ENCODE results near the gene UBE2D4. TPM values are rescaled to one million over a fixed set of nuclear protein-coding genes. Genes with fewer than 3 reads are reported as not detected.

UBE2D4 gene
- total and polyA plus RNA-seq, 2 donors (not counting 1 experiment from before 2014, with no cell fraction given), result 5.8 to 9.4 TPM

DNA sequence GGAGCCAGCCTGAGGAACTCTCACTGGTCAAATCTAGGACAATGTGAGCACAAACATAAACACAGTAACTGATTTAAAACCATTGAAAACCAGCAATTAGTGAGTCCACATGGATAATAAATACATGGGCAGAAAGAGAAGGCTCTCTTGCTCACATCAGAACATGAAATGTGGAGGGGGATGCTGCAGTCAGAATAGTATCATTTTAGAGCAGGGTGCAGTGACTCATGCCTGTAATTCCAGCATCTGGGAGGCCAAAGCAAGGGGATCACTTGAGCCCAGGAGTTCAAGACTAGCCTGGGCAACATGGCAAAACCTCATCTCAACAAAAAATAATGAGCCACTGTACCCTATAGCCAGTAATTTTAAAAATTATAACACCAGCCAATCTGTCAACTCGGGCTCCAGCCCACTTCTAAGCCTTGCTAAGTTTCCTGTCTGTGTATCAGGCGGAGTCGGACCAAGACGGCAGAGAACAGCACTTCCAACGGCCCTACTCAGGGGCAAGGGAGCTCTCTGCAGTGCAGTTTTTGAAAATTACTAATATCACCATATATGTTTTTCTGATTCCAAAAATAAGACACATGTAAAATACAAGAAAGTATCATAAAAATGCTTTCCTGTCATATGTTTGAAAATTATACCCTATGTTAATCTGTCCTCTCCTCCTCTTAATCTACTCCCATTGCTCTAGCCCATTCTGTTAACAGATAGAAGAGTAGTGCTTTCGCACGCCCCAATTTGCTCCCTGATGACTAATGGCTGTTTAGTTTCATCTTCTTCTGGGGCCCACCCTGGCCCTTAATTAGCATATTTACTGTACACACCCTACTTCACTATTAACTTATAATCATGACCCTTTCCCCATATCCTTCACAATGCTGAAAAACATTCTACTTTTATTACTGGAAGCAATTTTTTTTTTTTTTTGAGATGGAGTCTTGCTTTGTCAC, 37.0 kb upstream of the UBE2D4 start:
- Histone ChIP-seq H3K79me2 (ENCODE audit: control insufficient read depth, insufficient read depth, low read length) (peaks cover 45% of the 10 kb centered on the region), H3K4me3 (ENCODE audit: control extremely low read depth in 1 of 5, extremely low read depth in 1 of 5, insufficient read depth in 1 of 5, low read depth in 2 of 5, low read length in 4 of 5) (no peak overlapping the region), H3K36me3 (replicated peaks in 1 of 2; ENCODE audit: control extremely low read depth in 1 of 2, control insufficient read depth in 1 of 2, extremely low read depth in 1 of 2, insufficient read depth in 2 of 2, low read length in 1 of 2) (peaks cover 0 to 5% of the 10 kb centered on the region in 2 experiments), H3K9me3 (ENCODE audit: control extremely low read depth in 1 of 3, control insufficient read depth in 2 of 3, insufficient read depth in 1 of 3, low read length in 2 of 3) (no peaks in the 10 kb centered on the region), H3K27me3 (replicated peaks in 1 of 4; ENCODE audit: control extremely low read depth in 1 of 4, control insufficient read depth in 3 of 4, insufficient read depth in 4 of 4, low read length in 3 of 4) (no peaks in the 10 kb centered on the region), H3K4me2 (replicated peaks; ENCODE audit: low read depth, low read length, poor library complexity, severe bottlenecking) (no peak overlapping the region), H2AFZ (ENCODE audit: insufficient read depth, low read depth, low read length, poor library complexity, severe bottlenecking) (no peak overlapping the region), H4K20me1 (ENCODE audit: control insufficient read depth, insufficient read depth, low read length, poor library complexity, severe bottlenecking) (peaks cover 42% of the 10 kb centered on the region), H3K9ac (ENCODE audit: low read length) (no peak overlapping the region), H3K27ac (ENCODE audit: low read length in 2 of 2) (no peak overlapping the region), H3K4me1 (ENCODE audit: control insufficient read depth in 2 of 2, insufficient read depth in 2 of 2, low read length in 2 of 2) (no peaks in the 10 kb centered on the region)
- H3K4me1 Mint-ChIP-seq, result peaks cover 25% of the 10 kb centered on the region
- no peaks in the 10 kb centered on the region for H3K27me3 Mint-ChIP-seq
- intact Hi-C loops (cut with micrococcal nuclease), result no loop called here
- POLR2A ChIA-PET, result no interaction called here
- DNase-seq (no peak), ATAC-seq (ENCODE audit: low read depth) (no peak)
- WGBS (ENCODE audit: insufficient coverage), result 95% methylated on average over 2 of the region's 7 CpGs
- TF ChIP-seq, protein P1, sequence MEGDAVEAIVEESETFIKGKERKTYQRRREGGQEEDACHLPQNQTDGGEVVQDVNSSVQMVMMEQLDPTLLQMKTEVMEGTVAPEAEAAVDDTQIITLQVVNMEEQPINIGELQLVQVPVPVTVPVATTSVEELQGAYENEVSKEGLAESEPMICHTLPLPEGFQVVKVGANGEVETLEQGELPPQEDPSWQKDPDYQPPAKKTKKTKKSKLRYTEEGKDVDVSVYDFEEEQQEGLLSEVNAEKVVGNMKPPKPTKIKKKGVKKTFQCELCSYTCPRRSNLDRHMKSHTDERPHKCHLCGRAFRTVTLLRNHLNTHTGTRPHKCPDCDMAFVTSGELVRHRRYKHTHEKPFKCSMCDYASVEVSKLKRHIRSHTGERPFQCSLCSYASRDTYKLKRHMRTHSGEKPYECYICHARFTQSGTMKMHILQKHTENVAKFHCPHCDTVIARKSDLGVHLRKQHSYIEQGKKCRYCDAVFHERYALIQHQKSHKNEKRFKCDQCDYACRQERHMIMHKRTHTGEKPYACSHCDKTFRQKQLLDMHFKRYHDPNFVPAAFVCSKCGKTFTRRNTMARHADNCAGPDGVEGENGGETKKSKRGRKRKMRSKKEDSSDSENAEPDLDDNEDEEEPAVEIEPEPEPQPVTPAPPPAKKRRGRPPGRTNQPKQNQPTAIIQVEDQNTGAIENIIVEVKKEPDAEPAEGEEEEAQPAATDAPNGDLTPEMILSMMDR (IDR thresholded peaks at IDR 0.05), result no peak
- TF ChIP-seq EZH2 (IDR thresholded peaks at IDR 0.05; ENCODE audit: borderline replicate concordance, insufficient read depth, low read depth, low read length, poor library complexity, severe bottlenecking), result no peak
- no peaks in the 10 kb centered on the region for H3K9me3 Mint-ChIP-seq (ENCODE audit: insufficient read depth)
- no peak overlapping the region for H3K4me3 Mint-ChIP-seq
- CTCF ChIA-PET, result no interaction called here
- no peak overlapping the region for H3K27ac Mint-ChIP-seq

DNA sequence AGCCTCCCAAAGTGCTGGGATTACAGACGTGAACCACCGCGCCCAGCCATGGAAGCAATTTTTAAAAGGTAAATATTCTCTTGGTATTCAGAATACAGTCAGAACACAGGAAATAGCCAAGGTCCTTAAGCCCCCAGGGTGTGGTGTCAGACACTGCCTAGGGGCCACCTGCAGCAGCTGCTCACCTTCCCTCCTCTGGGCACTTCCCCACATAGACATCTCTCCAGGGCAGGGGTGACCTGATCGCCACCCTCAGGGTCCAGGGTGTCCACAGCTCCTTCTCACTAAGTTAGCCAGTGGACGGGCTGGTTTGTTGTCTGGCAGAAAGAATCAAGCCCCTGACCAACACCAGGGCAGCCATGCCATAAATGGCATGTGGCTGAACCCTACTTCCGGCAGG, 35.8 kb upstream of the UBE2D4 start:
- Histone ChIP-seq H3K4me1 (ENCODE audit: control insufficient read depth in 2 of 2, insufficient read depth in 2 of 2, low read length in 2 of 2) (no peaks in the 10 kb centered on the region), H3K79me2 (ENCODE audit: control insufficient read depth, insufficient read depth, low read length) (peaks cover 57% of the 10 kb centered on the region), H2AFZ (ENCODE audit: insufficient read depth, low read depth, low read length, poor library complexity, severe bottlenecking) (no peak overlapping the region), H4K20me1 (ENCODE audit: control insufficient read depth, insufficient read depth, low read length, poor library complexity, severe bottlenecking) (peaks cover 42% of the 10 kb centered on the region), H3K4me2 (replicated peaks; ENCODE audit: low read depth, low read length, poor library complexity, severe bottlenecking) (no peak overlapping the region), H3K36me3 (replicated peaks in 1 of 2; ENCODE audit: control extremely low read depth in 1 of 2, control insufficient read depth in 1 of 2, extremely low read depth in 1 of 2, insufficient read depth in 2 of 2, low read length in 1 of 2) (peaks cover 0 to 3% of the 10 kb centered on the region in 2 experiments), H3K27me3 (replicated peaks in 1 of 4; ENCODE audit: control extremely low read depth in 1 of 4, control insufficient read depth in 3 of 4, insufficient read depth in 4 of 4, low read length in 3 of 4) (no peaks in the 10 kb centered on the region), H3K9me3 (ENCODE audit: control extremely low read depth in 1 of 3, control insufficient read depth in 2 of 3, insufficient read depth in 1 of 3, low read length in 2 of 3) (no peaks in the 10 kb centered on the region), H3K27ac (ENCODE audit: low read length in 2 of 2) (no peak overlapping the region), H3K9ac (ENCODE audit: low read length) (no peak overlapping the region), H3K4me3 (ENCODE audit: control extremely low read depth in 1 of 5, extremely low read depth in 1 of 5, insufficient read depth in 1 of 5, low read depth in 2 of 5, low read length in 4 of 5) (no peak overlapping the region)
- DNase-seq (no peak), ATAC-seq (ENCODE audit: low read depth) (no peak)
- no peak overlapping the region for H3K27ac Mint-ChIP-seq
- TF ChIP-seq EZH2 (IDR thresholded peaks at IDR 0.05; ENCODE audit: borderline replicate concordance, insufficient read depth, low read depth, low read length, poor library complexity, severe bottlenecking), result no peak
- TF ChIP-seq, protein P1 (IDR thresholded peaks at IDR 0.05), result no peak
- ChIA-PET POLR2A (no interaction called here), CTCF (no interaction called here)
- H3K9me3 Mint-ChIP-seq (ENCODE audit: insufficient read depth), result no peaks in the 10 kb centered on the region
- 96% methylated on average over 3 of the region's 6 CpGs for WGBS (ENCODE audit: insufficient coverage)
- H3K4me1 Mint-ChIP-seq, result peaks cover 25% of the 10 kb centered on the region
- H3K4me3 Mint-ChIP-seq, result no peak overlapping the region
- no peaks in the 10 kb centered on the region for H3K27me3 Mint-ChIP-seq
- intact Hi-C loops (cut with micrococcal nuclease), result no loop called here

Measured in B cell (primary cell).